AG08395 (cell line): ENCODE data around the gene ZDHHC1.

Experiments used
- DNase-seq: peaks from one replicate; pipeline ENCODE4 v3.0.0; 2012; ENCODE audit warnings: mixed read lengths, low spot score

The ZDHHC1 gene

DNA sequence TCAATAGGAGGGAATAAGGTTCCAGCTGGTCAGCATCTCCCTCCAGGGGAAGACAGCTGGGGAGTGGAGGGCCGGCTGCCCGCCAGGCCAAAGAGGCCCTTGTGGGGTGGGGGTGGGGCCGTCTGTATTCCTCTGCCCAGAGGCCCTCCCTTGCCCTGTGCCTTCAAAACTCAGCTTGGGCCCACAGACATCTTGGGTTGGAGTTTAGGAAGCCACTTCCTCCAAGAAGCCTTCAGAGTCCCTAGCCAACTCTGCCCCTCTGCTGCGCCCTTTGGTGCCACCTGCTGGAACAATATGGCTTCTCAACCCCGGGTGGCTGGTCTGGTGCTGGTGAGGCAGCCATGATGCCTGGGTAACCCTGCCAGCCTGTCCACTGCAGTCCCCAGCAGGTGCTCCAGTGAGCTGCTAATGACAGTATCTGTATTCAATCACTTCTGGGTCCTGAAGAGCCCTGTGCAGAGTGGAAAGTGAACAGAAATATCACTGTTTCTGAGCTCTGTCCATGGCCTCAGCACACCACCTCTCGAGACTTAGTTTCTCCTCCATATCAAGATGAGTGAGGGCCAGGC is 31.3 kb upstream of the ZDHHC1 start:
- peak; percentile 48 for DNase-seq

DNA sequence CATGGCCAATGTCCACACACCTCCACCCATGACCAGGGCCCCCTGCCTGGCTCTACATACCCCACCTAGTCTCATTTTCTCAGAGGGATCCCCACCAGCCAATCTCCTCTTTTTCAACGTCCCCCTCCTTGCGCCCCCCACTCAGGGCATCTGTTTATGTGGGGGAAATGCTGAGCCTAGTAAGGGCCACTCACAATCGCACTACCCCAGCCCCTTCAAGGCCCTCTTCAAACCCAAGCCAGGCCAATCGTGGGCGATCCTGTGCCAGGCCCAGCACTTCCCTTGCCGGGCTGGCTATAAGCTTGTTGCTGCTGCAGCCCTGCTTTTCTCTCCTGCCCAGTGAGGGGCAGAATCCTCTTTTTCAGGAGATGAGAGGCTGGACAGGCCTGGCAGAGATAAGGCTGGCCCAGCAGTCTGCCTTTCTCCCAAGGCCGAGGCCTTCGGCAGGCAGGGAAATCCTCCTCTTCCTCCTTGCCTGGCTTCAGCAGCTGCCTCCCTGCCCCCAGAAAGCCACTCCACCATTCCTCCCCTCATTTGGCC is 30.8 kb upstream of the ZDHHC1 start:
- no peak for DNase-seq

- DNase-seq: no peak
Measured at GRCh38 chr16:67445913-67446907, 29.9 kb upstream of the ZDHHC1 start.

GRCh38 chr16:67445441-67445912 is 29.2 kb upstream of the ZDHHC1 start:
- DNase-seq: no peak

DNA sequence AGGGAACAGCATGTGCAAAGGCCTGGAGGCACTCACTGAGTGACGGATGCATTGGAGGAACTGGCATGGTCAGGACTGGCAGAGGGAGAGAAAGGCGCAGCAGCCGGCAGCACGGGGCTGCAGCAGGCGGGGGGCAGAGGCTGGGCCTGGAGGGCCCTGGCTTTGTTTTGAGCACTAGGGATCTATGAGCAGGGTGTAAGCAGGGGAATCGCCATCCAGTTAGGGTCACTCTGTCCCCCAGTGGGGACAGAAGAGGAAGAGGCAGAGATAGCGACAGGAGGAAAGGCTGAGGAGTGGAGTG is 28.8 kb upstream of the ZDHHC1 start:
- no peak for DNase-seq

DNA sequence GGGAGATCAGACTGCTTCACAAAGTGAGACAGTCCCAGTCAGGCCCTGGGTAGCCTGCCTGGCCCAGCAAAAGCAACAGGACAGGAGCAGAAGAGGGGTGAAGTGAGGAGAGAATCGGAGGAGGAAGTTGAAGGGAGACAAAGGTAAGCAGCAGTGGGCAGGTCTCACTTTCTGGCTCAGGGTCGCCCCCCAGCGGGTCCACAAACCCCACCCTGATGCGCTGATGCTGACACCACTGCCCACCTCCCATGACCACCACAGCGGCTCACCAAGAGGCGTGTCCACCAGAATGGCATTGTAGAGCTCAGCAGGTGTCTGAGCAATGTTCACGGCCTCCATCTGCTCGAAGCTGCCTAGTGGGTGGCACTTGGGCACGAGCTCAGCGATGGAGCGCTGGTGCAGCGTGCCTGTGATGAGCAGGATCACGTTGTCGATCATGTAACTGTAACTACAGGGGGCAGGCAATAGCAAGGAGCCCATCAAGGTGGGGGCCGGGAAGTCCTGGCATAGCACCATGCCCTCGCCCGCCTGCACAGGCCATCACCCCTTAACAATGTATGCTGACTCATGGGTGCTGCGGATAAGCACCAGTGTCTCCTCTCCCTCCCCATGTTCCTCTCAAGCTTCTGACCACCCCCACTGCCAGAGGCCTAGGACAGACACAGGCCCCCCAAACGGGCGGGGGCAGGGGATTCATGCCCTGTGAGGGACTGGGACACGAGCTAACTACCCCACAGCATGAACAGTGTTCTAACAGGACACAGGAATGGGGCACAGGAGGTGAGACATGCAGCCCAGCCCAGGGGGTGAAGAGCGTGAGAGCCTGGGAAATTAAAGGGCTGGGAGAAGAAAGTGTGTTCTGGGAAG is 28.2 kb upstream of the ZDHHC1 start:
- DNase-seq: no peak

GRCh38 chr16:67443265-67443664 is 27.0 kb upstream of the ZDHHC1 start:
- peak; percentile 61 for DNase-seq

DNA sequence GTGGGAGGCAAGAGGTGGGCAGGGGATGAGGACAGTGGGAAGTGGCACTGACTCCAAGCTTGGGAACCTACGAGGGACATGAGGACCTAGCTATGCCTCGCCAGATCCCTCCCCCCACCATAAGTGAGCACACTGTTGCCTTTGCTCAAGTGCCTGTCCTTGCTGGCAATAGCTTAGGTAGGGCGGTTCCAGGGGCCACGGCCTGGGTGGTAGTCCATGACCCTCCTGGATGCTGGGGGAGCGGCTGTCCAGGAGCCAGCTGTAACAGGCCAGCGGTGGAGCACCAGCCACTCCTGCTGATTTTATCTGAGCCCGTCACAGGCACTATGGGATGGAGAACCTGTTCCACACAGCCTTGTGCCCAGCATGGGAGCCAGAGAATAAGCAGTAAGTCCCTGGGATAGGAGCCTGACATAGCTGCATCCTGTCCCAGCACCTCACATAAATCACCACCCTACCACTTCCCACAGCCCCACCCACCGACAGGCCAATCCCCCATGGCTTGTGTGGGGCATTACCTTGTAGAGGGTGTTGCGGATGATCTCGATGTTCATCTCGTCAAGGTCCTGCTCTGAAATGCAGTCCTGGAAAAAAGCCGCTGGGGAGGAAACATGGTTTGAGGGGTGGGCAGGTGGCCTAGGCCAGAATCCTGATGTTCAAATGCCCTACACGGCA is 26.4 kb upstream of the ZDHHC1 start:
- no peak for DNase-seq

DNA sequence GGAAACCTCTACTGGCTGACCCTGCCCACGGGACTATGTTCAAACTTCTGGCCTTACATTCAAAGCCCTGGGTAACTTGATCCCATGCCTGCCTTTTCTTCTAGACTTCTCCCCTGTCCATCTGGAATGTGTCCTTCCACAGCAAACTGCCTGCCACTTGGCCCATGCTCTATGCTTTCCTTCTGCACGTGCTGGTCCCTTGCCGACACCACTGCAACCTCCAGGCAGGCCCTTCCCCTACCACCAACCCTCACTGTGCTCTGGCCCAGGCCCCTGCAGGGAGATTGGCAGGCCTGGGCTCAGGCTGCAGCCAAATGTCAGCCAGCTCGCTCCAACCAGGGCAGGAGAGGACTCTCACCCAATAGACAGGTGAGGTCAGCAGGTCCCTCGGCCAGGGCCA is 25.6 kb upstream of the ZDHHC1 start:
- no peak for DNase-seq

- DNase-seq: no peak
Measured at GRCh38 chr16:67441271-67441753, 25.0 kb upstream of the ZDHHC1 start.

DNA sequence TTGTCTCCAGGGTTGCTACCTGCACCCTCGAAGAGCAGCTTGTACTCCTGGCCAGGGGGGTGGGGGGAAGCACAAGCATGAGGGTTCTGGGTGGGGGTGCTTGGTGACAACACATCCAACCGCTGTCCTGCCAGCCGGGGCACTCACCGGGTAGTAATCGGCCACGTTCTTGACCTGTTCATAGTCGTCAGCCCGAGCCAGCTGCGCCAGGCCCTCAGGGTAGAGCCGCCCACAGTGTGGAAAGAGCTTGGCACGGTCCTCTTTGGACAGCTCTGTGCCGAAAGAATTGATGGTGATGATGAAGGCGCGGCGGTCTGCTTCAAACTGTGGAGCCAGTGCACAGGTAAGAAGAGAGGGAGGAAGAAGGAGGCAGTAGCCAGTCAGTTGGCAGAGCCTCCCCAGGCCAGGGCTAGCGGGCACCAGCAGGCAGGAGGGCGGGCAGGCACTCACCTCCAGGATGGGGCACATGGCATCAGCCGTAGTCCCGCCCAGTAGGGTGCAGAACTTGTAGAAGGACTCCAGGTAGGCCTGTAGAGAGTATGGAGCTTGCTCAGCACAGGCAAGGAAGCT is 22.6 kb upstream of the ZDHHC1 start:
- no peak for DNase-seq

DNA sequence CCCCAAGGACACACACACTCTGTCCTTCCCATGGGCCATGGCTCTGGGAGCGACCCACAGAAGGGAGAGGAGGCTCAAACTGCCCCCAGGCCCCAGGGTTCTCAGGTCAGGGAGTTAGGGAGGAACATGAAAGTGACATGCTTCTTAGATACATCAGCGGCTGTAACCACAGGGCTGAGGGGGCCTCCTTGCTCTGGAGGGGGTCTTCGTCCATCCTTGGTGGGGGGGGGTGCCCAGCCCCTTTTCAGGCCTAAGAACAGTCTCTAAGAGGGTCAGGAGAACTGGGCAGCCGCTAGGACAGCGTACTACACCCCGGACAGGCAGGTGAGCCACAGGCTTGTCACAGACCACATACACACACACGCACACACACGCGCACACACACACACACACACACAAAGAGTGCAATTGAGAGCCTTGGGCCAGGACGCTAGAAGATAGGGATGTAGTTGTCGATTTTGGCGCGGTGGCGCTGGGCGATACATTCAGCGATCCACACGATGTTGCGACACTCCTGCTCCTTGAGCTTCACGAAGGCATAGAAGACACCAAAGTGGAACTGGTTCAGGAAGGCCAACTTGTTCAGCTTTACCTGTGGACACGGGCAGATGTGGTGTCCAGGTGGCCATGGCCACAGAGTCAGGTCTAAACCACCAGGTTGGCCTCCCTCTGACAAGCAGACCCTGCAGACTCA is 22.0 kb upstream of the ZDHHC1 start:
- no peak for DNase-seq

- DNase-seq: no peak
Measured at GRCh38 chr16:67437513-67437912, 21.2 kb upstream of the ZDHHC1 start.

- DNase-seq: no peak
Measured at GRCh38 chr16:67436640-67437193, 20.4 kb upstream of the ZDHHC1 start.

DNA sequence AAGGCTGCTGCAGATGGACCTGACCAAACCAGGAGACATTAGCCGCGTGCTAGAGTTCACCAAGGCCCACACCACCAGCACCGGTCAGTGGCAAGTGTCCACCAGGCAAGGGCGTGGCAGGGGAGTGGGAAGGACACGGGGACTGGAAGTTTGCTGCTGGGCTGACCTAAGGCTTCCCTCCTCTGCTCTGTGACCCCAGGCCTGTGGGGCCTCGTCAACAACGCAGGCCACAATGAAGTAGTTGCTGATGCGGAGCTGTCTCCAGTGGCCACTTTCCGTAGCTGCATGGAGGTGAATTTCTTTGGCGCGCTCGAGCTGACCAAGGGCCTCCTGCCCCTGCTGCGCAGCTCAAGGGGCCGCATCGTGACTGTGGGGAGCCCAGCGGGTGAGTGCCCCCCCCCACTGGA is 19.5 kb upstream of the ZDHHC1 start:
- no peak for DNase-seq

DNA sequence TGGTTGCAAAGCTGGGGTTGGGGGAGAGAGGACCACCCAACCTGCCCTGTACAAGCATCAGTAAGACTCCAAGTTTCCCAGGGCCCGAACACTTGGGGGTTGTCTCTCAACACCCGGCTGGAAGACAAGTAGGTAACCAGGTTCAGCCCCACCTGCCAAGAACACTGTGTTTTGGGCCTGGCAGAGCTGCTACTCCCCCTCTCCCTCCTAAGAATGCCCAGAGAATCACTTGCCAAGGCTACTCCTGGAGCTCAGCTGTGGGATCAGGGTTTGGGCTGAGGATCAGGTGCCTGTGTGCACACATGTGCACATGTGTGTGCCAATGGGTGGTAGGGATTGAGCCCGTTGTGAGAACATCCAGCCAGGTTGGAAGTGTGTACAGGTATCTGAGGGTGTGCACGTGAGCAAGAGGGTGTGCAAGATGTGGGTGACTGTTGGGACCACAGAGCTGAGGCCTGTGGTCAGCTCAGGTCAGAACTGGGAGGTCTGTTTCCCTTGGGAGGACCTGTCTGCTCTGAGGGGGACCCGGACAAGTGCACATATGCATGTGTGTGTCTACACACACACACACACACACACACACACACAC is 16.9 kb upstream of the ZDHHC1 start:
- no peak for DNase-seq

- DNase-seq: no peak
Measured at GRCh38 chr16:67432506-67432890, 16.2 kb upstream of the ZDHHC1 start.

GRCh38 chr16:67431775-67432505 is 15.7 kb upstream of the ZDHHC1 start:
- no peak for DNase-seq
